ENCODE results near the gene ALG2.

DNA sequence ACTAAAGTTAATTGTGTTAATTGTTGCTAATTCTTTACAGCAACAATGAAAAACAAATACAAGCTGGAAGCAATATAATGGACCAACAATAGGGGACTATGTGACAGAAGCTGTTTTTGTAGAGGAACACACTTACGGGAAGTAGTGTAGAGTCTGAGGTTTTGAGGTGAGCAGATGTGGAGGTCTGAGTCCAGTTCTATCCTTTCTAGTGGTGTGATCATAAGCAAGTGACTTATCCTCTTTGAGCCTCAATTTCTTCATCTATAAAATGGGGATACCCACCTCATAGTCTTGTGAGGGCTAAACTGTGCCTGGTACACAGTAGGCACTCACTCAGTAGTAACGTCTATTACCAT is 28.3 kb downstream of the ALG2 start:
- TF ChIP-seq POLR3G (IDR thresholded peaks at IDR 0.05; ENCODE audit: extremely low read depth, insufficient read length, insufficient replicate concordance) (no peak), SRSF7 (optimal IDR thresholded peaks at IDR 0.05; ENCODE audit: low read depth, low read length) (no peak), DDX20 (tag; IDR thresholded peaks at IDR 0.05; ENCODE audit: low read depth) (no peak), ZNF707 (CRISPR knock-in tag; conservative IDR thresholded peaks at IDR 0.05) (no peak), KDM1A (IDR thresholded peaks at IDR 0.05) (no peak), MCM3 (IDR thresholded peaks at IDR 0.05) (no peak)
- TF ChIP-seq, protein P1, sequence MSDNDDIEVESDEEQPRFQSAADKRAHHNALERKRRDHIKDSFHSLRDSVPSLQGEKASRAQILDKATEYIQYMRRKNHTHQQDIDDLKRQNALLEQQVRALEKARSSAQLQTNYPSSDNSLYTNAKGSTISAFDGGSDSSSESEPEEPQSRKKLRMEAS (CRISPR knock-in tag; IDR thresholded peaks at IDR 0.05), result no peak
- TF ChIP-seq, protein P2, sequence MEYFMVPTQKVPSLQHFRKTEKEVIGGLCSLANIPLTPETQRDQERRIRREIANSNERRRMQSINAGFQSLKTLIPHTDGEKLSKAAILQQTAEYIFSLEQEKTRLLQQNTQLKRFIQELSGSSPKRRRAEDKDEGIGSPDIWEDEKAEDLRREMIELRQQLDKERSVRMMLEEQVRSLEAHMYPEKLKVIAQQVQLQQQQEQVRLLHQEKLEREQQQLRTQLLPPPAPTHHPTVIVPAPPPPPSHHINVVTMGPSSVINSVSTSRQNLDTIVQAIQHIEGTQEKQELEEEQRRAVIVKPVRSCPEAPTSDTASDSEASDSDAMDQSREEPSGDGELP (CRISPR knock-in tag; IDR thresholded peaks at IDR 0.05; ENCODE audit: borderline replicate concordance), result no peak
- TF ChIP-seq, protein P3, sequence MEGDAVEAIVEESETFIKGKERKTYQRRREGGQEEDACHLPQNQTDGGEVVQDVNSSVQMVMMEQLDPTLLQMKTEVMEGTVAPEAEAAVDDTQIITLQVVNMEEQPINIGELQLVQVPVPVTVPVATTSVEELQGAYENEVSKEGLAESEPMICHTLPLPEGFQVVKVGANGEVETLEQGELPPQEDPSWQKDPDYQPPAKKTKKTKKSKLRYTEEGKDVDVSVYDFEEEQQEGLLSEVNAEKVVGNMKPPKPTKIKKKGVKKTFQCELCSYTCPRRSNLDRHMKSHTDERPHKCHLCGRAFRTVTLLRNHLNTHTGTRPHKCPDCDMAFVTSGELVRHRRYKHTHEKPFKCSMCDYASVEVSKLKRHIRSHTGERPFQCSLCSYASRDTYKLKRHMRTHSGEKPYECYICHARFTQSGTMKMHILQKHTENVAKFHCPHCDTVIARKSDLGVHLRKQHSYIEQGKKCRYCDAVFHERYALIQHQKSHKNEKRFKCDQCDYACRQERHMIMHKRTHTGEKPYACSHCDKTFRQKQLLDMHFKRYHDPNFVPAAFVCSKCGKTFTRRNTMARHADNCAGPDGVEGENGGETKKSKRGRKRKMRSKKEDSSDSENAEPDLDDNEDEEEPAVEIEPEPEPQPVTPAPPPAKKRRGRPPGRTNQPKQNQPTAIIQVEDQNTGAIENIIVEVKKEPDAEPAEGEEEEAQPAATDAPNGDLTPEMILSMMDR (IDR thresholded peaks at IDR 0.05 in 2 of 3, conservative IDR thresholded peaks at IDR 0.05 in 1 of 3; ENCODE audit: insufficient read depth in 2 of 3, low read depth in 1 of 3, low read length in 3 of 3), result no peak
- TF ChIP-seq, protein P4, sequence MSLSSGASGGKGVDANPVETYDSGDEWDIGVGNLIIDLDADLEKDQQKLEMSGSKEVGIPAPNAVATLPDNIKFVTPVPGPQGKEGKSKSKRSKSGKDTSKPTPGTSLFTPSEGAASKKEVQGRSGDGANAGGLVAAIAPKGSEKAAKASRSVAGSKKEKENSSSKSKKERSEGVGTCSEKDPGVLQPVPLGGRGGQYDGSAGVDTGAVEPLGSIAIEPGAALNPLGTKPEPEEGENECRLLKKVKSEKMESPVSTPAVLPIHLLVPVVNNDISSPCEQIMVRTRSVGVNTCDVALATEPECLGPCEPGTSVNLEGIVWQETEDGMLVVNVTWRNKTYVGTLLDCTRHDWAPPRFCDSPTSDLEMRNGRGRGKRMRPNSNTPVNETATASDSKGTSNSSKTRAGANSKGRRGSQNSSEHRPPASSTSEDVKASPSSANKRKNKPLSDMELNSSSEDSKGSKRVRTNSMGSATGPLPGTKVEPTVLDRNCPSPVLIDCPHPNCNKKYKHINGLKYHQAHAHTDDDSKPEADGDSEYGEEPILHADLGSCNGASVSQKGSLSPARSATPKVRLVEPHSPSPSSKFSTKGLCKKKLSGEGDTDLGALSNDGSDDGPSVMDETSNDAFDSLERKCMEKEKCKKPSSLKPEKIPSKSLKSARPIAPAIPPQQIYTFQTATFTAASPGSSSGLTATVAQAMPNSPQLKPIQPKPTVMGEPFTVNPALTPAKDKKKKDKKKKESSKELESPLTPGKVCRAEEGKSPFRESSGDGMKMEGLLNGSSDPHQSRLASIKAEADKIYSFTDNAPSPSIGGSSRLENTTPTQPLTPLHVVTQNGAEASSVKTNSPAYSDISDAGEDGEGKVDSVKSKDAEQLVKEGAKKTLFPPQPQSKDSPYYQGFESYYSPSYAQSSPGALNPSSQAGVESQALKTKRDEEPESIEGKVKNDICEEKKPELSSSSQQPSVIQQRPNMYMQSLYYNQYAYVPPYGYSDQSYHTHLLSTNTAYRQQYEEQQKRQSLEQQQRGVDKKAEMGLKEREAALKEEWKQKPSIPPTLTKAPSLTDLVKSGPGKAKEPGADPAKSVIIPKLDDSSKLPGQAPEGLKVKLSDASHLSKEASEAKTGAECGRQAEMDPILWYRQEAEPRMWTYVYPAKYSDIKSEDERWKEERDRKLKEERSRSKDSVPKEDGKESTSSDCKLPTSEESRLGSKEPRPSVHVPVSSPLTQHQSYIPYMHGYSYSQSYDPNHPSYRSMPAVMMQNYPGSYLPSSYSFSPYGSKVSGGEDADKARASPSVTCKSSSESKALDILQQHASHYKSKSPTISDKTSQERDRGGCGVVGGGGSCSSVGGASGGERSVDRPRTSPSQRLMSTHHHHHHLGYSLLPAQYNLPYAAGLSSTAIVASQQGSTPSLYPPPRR (CRISPR knock-in tag; IDR thresholded peaks at IDR 0.05; ENCODE audit: borderline replicate concordance), result no peak
